Hematopoietic multipotent progenitor cell treated with erythropoietin and hydrocortisone succinate and interleukin-3 and kit ligand, for 4 days (in vitro differentiated cells): ENCODE measurements around the gene CPN2.

ENCODE experiments used
- DNase-seq: peaks from one replicate; pipeline ENCODE4 v3.0.0-alpha.2; 2015

Gene CPN2, protein sequence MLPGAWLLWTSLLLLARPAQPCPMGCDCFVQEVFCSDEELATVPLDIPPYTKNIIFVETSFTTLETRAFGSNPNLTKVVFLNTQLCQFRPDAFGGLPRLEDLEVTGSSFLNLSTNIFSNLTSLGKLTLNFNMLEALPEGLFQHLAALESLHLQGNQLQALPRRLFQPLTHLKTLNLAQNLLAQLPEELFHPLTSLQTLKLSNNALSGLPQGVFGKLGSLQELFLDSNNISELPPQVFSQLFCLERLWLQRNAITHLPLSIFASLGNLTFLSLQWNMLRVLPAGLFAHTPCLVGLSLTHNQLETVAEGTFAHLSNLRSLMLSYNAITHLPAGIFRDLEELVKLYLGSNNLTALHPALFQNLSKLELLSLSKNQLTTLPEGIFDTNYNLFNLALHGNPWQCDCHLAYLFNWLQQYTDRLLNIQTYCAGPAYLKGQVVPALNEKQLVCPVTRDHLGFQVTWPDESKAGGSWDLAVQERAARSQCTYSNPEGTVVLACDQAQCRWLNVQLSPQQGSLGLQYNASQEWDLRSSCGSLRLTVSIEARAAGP

DNA sequence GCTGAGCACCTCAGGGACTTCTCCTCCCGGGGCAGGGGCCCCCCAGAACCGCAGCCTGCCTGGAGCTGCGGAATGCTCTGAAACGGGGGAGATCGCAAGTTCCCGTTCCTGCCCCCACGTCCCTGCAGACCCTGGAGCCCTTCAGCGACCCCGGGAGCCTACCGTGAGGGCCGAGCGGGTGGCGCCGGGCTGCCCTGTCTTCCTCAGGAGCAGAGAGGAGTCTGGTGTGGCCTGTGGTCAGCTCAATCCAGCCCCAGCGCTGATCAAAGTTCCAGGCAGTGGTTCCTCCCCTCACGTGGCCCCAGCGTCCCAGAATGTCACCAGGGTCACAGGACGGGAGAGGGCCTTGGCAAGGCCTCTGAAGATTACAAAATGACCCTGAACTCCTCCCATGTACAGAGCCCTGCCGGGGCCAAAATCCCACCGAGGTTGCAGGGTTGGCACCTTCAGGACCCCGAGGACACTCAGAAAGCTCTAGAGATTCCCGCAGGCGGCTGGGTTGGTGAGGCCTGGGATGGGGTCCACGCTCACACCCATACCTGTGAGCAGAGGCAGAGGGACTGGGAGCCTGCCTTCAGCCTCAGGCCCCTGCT is at the start of gene CPN2:
CPN2 (minus strand) TSS at position 249 of the 593 bp plus-strand sequence. CDS start 8,626 bp downstream, outside the sequence.
- DNase-seq: no peak

DNA sequence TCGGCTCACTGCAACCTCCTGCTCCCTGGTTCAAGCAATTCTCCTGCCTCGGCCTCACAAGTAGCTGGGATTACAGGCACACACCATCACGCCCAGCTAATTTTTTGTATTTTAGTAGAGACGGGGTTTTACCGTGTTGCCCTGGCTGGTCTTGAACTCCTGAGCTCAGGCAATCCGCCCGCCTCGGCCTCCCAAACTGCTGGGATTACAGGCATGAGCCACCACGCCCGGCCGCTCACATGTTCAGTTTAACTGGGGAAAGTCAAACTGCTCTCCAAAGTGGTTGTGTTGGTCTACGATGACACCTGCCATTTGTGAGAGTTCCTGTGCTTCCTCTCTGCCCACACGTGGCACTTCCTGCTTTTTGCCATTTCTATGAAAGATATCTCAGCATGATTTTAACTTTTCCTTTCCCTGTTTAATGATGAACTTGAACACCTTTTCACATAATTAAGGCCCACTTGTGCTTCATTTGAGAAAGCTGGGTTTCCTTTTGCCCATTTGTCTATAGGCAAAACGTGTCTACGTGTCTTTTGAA is 48.8 kb upstream of the CPN2 start:
- DNase-seq: peak; percentile 20

DNA sequence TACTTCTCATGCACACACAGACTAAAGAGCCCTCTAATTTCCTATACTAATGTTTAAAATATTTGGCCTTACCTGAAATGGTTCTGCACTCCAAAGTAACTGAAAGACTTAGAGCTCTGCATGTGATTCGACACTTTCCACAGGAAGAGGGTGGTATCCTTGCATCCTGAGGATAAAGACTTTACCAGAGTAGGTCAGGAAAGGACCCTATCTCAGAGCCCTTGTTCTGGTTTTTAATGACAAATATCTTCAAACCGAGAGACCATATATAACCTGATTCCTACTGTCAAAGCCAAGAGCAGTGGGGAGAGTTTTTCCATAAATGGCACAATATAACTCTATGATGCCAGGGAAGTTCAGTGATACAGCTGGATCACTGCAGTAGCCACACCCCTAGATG is 48.0 kb upstream of the CPN2 start, which contains the start of gene GP5:
GP5 (minus strand) TSS at position 101 of the 400 bp plus-strand sequence. CDS start 984 bp downstream, outside the sequence.
- peak; percentile 35 for DNase-seq

DNA sequence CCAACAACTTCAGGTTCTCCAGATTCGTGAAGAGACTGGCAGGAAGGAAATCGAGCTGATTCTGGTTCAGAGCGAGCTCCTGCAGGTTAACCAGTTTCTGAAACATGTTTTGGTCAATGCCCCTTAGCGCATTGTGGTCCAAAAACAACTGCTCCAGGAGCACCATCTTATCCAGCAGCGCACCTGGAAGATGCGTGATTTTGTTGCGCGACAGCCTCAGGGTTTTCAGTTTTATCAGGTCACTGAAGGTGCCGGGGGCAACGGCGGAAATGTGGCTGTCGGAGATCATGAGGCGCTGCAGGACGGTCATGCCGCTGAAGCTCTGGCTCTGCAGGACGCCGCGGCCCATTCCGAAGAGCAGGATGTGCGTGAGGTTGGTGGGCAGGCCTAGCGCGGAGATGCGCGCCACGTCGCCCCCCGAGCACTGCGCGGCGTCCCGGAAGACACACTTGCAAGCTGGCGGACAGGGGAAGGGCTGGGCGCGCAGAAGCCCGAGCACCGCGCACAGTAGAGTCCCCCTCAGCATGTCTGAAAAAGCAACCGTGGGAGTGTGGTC is 46.7 kb upstream of the CPN2 start:
- DNase-seq: peak; percentile 66

DNA sequence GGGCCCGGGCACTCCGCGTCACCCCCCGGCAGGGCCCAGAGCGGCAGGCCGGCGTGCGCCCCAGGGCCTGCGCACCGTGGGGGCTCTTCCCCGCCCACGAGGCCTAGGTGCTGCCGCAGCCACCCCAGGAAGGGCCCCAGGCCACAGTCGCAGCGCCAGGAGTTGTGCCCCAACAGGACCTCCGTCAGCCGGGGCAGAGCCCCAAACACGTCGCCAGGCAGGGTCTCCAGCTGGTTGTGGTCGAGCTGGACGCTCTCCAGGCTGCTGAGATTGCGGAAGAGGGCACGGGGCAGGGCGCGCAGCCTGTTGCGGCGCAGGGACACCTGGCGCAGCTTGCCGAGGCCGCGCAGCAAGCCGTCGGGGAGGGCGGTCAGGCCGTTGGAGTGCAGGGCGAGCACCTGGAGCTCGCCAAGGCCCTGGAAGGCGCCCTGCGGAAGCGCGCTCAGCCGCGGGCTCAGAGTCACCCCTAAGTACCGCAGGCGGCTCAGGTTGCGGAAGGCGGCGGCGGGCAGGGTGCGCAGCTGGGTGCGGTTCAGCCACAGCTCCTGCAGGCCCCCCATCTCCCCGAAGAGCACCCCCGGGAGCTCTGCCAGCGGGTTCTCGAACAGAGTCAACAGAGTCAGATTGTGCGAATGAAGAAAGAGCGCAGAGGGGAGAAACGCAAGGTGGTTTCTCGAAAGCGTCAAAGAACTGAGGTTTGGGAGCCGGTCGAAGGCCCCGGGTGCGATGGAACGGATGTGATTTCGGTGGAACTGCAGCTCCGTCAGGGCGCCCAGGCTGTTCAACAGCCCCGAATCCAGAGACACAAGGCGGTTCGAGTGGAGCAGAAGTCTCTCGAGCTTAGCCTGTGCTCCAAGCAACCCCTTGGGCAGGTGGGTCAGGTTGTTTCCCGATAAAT is 46.0 kb upstream of the CPN2 start:
- peak; percentile 58 for DNase-seq

DNA sequence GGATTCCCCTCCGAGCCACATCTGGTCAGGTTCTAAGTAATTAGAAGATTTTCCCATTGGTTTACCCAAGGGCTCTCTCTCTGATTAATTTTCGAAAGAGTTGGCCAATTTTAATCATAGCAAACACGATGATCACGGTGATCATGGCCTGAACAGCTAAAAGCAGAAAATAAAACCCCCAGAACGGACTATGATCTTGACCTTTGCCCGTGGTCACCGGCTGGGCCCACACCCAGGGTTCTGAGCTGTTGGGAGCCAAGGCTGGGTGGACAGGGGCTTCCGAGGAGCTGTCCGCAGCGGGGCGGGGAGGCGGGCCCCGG is 45.4 kb upstream of the CPN2 start:
- DNase-seq: no peak

DNA sequence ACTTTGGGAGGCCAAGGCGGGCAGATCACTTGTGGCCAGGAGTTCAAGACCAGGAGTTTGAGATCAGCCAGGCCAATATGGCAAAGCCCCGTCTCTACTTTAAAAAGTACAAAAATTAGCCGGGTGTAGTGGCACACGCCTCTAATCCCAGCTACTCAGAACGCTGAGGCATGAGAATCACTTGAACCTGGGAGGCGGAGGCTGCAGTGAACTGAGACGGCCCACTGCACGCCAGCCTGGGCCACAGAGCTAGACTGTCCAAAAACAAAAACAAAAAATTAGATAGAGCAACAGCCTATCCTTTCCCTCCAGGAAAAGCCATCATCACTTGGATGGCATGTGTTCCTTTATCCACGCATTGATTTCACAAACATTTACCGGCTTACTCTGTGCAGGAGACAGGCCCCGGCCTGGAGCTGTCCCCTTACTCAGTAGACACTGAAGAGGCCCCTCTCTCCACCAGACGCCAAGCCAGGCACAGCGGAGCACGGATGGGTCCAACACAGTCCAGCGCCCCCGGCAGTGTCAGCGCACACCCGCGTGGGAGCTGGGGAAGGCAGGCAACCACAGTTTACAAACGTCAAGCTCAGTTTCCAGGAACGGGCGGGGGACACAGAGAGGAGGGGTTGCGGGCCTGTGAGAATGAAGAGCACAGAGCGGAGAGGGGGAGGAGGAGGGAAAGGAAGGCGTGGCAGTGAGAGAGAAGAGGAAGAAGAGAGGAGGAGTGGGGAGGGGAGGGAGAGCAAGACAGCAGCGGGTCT is 44.8 kb upstream of the CPN2 start:
- DNase-seq: peak; percentile 78

DNA sequence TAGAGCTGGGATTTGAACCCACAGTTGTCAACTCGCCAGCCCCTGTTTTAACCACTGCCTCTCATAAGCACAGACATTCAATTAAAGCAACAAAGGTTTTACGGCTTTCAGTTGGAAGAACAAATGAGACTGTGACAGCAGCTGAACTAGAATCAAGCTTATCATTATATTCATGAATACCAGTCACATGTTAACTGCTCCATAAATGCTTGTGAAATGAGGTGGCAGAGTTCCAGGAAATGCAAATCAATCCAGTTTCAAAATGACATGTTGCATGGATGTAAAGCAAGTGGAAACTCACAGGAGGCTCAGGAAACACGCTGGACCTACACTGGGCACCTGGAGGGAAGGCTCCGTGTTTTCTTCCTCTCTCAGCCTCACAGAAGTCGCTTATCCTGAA is 44.1 kb upstream of the CPN2 start:
- peak; percentile 11 for DNase-seq

DNA sequence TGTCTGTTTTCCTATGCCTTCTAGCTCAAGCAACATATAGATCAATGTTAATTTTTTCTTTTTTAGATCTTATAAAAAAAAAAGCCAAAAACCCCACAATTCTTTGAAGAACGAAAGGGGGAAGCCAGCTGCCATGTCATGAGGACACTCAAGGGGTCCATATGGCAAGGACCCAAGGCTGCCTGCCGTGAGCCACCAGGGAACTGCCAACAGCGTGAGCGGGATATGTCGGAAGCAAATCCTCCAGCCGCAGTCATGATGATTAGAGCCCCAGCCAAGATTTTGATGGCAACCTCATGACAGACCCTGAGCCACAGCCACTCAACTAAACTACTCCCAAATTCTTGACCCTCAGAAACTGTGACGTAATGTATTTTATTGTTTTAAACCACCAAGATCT is 41.4 kb upstream of the CPN2 start:
- DNase-seq: no peak

DNA sequence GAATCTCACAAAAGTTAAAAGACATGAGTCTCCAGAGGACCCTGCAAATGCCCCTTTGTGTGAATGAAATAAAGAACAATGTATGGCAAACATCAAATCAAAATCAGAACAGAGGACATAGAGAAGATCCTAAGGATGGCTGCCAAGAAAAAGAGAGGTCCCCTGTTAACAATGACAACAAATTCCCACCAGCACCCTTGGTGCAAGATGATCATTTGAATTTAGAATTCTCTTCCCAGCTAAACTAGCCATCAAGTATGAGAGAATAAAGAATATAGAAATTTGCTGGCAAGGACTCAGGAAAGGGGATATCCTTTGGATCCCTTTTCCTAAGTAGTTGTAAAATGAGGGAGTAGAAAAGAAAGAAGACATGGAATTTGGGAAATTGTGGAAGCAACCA is 39.7 kb upstream of the CPN2 start:
- DNase-seq: no peak

DNA sequence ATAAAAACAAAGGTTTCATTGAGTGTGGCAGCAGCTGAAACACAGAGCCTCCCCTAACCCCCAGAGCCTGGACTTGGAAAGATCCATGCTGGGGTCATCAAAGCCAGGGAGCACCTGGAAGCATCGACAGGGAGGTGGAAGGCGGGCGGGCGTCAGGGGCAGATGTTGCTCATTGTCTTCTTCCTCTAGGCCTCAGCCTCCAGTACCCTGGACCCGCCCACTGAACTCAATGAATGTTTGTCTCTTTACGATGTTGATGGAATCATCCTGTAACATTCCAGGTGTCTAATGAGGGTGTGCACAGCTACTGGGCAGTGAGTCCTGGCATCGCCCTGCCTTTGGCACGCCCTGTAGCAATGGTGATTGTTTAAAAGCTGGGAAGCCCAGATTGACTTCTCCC is 38.1 kb upstream of the CPN2 start:
- DNase-seq: no peak

DNA sequence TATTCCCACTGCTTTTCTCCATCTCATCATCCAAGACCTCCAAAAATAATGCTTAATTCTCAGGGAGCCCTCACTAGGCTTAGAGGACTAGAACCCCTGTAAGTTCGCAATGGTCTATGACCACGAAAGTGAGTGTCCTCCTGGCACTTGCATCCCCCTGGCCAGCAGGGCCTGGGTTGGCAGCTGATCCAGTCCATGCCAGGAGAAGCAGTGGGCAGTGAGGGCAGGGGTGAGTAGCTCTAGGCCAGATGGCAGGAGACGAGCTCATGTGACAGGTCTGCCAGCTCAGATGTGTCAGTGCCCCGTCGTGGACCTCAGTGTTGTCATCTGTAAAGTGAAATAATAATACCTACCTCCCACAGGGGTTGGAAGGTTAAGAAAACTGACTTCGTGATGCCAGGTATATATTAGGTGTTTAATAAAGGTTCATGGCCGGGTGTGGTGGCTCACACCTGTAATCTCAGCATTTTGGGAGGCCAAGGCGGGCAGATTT is 36.8 kb upstream of the CPN2 start:
- no peak for DNase-seq

DNA sequence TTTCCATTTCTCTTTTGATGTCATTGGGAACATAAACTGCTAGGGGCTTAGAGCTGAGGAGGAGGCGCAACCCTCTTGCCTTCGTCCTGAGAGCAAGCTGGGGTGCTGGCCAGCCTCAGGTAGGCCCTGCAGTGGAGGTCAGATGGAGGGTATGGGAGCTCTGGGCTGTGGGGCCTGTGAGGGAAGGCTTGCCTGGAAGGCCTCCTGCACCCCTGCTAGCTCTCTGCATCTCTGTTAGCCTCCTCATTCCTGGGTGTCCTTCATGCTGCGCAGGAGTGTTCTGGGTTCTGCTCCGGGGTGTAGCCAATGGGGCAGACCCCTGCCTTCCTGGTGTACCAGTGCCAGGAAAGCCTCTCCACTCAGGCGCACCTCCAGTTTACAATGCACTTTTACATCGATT is 36.1 kb upstream of the CPN2 start:
- DNase-seq: no peak

DNA sequence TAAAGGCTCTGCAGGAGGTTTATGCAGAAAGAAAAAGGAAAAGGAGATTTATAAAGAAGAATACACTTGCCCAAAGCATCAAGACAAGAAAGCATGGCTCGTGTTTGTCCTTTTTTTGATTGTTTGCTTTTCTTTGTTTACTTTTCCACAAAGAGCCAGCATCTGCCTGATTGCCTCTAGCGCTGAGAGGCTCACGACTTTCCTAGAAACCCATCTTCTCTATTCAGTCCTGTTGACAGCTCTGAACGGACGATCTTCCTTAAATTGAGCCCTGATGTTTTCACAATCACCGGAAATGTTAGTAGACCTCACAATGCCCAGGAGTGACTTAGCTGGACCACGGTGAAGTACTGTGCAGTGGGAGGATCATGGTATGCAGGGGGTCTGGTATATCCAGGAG is 35.5 kb upstream of the CPN2 start:
- no peak for DNase-seq

DNA sequence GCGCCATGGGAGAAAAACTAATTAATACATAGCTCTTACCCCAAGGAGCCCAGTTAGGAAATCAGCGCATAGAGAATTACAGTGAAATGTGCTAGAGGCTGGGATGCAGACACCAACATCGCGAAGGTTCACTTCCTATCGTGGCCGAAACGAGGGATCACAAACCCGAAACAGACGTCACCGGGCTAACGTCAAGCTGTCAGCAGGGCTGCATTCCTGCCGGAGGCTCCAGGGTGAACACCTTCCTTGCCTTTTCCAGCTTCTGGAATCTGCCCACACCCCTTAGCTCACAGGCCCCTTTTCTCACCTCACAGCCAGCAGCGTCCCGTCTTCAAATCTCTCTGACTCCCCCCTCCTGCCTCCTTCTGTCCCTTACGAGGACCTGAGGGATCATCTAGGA is 34.9 kb upstream of the CPN2 start:
- no peak for DNase-seq

DNA sequence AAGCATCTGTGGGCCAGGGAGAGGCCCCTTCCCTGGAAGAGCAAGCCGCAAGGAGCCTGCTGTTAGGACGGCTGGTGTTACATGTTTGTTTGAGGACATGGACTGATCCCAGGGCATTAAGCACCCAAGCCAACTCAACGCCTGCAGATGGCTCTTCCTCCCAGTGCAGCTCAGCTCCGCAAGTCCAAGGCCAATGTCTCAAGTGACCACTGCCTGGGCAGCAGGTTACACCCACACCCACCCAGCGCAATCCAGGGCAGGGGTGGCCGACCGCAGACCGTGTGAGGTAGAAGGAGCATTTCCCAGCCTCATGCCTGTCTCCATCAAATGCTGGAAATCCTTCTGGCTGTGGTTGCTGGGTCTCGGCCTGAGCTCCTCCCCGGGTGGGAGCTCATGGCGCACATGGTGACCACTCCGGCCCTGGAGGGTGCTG is 33.5 kb upstream of the CPN2 start:
- no peak for DNase-seq

DNA sequence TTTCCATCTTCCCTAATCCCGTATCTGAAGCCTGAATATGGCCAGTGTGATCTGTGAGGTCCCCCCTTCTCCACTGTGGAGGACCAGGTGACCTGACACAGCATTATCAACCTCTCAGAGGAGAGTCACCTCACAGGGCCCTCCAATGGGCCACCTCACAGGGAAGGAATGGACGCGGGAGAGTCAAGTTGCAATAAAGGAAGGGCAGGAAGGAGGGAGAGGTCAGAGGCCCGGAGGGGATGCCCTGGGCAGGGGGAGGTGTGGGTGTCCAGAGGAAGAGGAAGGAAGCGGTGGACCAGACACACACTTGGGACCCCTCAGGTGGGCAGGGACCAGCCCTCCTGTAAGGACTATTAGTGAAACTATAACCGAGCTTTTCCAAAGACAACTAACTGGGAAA is 33.0 kb upstream of the CPN2 start:
- DNase-seq: no peak

DNA sequence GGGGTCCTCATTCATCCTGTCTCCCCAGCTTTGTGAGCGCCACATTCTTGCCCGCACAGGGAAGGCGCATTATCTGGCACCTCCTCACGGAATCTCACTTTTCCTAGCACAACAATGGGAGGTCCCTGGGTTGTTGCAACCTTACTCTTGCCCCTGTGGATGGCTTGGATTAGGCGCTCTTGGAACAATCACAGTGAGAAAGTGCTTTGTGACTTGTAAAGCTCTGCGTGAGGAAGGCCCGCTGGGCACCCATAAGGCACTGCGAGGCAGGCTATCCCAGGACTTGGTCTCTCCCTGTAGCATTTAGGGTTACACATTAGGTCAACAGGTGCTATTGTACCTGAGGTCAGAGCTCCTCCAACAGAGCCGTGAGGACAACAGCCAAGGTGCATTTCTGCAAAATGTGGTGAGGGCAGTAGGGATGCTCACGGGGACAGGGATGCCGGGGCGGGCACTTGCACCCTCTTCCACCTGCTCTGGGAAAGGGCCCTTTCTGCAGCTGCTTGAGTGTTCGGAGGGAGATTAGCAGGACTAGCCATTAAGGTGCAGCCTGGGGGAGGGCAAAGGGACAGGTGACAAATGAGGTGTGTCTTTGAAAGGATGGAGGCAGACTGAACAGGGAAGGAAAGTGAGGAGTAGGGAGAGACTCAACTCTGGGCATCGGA is 32.3 kb upstream of the CPN2 start:
- DNase-seq: no peak

DNA sequence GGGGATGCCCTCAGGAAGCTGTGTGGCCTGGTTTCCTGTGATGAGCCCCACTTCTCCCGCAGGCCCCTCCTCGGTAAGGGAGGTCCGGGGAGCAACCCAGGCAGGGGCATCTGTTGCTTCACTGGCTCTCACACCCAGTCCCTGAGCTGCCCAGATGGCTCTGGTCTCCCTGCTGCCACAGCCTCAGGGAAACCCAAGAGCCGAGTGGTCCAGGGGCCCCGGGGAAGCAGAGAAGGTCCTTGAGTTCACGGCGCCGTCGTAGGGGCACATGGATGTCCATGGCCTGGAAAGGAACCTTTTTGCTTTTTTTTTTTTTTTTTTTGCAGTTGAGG is 31.7 kb upstream of the CPN2 start:
- DNase-seq: no peak

DNA sequence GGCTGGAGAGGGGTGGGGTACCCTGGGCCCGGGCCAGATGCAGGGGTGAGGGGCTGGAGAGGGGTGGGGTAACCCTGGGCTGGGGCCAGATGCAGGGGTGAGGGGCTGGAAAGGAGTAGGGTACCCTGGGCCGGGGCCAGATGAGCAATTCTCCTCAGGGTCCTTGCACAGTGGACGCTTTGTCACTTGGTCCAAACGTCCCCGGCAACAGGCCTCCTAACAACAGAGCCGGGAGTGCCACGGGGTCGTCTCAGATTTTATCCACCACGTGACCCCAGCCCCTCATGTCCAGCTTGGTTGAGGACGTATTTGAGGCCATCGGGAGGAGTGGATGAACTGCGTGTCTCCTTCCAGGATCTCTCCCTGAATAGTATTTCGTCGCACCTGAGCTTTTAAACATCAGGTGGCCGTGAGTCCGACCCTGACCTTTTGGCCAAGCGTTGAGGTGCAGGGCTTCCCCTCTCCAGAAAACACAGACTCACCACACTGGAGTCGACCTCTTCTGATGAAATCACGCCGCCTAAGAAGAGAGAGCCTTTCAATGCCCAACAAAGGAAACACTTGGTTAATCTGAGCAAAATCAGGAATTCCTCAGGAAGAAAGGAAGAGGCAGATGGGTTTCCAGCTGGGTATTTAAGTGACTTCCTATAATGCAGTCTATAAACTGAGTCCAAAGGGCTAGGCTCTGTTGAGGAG is 31.2 kb upstream of the CPN2 start:
- DNase-seq: no peak

DNA sequence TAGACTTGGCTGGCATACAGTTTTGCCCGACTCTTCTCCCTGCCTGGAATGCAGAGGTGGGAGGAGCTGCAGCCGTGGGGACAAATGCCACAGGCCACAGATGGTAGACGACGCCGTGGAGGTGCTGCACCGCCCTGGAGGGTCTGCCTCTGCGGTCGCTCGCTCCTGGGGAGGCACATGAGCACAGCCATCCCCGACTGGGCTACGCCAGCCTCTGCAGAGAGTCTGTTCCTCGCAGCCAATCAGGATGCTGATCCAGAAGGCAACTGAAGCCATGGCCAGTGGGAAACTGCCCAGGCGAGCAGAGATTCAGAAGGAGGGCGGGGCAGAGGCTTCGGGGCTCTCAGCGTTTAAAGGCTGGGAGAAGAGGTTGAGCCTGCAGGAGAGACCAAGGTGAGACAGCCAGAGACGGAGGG is 30.3 kb upstream of the CPN2 start:
- DNase-seq: no peak
